ENCODE results near the gene TMEM164.

DNA sequence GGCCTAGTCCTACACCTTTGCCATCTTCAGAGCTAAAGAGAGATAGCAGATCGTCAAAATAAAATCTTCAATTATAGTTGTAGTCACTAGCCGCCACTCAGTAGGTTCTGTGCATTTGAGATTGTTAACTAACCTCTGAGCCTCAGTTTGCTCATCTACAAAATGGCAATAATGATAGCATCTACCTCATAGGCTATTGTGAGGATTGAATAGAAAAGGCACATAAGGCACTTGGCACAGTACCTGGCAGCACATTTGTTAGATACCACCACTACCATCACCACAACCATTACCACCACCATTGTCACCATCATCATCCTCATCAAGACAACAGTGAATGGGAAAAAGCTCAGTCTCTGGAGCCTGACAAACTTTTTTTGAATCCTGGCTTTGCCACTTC lies 180.4 kb downstream of the TMEM164 start:
- TF ChIP-seq, protein P1, sequence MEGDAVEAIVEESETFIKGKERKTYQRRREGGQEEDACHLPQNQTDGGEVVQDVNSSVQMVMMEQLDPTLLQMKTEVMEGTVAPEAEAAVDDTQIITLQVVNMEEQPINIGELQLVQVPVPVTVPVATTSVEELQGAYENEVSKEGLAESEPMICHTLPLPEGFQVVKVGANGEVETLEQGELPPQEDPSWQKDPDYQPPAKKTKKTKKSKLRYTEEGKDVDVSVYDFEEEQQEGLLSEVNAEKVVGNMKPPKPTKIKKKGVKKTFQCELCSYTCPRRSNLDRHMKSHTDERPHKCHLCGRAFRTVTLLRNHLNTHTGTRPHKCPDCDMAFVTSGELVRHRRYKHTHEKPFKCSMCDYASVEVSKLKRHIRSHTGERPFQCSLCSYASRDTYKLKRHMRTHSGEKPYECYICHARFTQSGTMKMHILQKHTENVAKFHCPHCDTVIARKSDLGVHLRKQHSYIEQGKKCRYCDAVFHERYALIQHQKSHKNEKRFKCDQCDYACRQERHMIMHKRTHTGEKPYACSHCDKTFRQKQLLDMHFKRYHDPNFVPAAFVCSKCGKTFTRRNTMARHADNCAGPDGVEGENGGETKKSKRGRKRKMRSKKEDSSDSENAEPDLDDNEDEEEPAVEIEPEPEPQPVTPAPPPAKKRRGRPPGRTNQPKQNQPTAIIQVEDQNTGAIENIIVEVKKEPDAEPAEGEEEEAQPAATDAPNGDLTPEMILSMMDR (IDR thresholded peaks at IDR 0.05) = no peak
- no peak for TF ChIP-seq POLR2A (IDR thresholded peaks at IDR 0.05)
- TF ChIP-seq POLR2AphosphoS5 (IDR thresholded peaks at IDR 0.05) = no peak
